Mucosa of descending colon (tissue), 3 donors: ENCODE measurements around the gene NBAS. TPM values are rescaled to one million over a fixed set of nuclear protein-coding genes. Genes with fewer than 3 reads are reported as not detected.

Experiments used
- ATAC-seq: fragments of 200-7000 bp; cut with Tn5 transposase; one replicate; pipeline ENCODE4 v1.9.1; 2020; ENCODE audit warnings: mild to moderate bottlenecking, moderate library complexity
- DNase-seq, 3 donors: peaks; one replicate each; pipeline ENCODE4 v3.0.0-alpha.2; 2020
- H3K36me3 ChIP-seq: fragments of 200-600 bp; one replicate; pipeline ENCODE4 v1.8.0; 2021; ENCODE audit warnings: low read depth, mild to moderate bottlenecking
- H3K4me1 ChIP-seq: fragments of 200-600 bp; one replicate; pipeline ENCODE4 v1.8.0; 2021; ENCODE audit warnings: low read depth, mild to moderate bottlenecking
- H3K4me3 ChIP-seq: fragments of 200-600 bp; one replicate; pipeline ENCODE4 v1.8.0; 2021; ENCODE audit warnings: mild to moderate bottlenecking
- H3K9me3 ChIP-seq: fragments of 200-600 bp; one replicate; pipeline ENCODE4 v1.8.0; 2021; ENCODE audit warnings: mild to moderate bottlenecking
- intact Hi-C, 2 donors: fragments of 100-400 bp; cut with DNase I in 1 of 2; cut with micrococcal nuclease in 1 of 2; formaldehyde crosslinking; loops; one replicate each; pipeline versions ENCODE4 v1.11.0 to v1.11.1; 2022; cut with DNase I, micrococcal nuclease
- total RNA-seq, 3 donors: library from RNA; stranded (reverse); fragmentation: NEBNext Ultra II Directional in 2 of 3; extraction: Animal tissue kit (Norgen Biotek cat#: 25700) in 2 of 3; gene quantifications; one replicate each; pipeline versions ENCODE4 v1.2.1 to v1.2.4, GENCODE V29; 2021 to 2023
- TF ChIP-seq, protein P1 (sequence below): fragments of 200-600 bp; IDR thresholded peaks from one replicate; pipeline ENCODE4 v1.8.0; 2022; ENCODE audit warnings: antibody characterized with exemption, mild to moderate bottlenecking
- donor health status: DM: no; HTN: no; CAD: no; lungs with moderate emphysema.
- donor health status: DM: no; HTN: no; CAD: no.
- donor health status: DM: no; HTN: yes; CAD: no.

NBAS gene
- total RNA-seq, 3 donors from 2014 or later: 25.8 to 50.2 (median 32.8) TPM

DNA sequence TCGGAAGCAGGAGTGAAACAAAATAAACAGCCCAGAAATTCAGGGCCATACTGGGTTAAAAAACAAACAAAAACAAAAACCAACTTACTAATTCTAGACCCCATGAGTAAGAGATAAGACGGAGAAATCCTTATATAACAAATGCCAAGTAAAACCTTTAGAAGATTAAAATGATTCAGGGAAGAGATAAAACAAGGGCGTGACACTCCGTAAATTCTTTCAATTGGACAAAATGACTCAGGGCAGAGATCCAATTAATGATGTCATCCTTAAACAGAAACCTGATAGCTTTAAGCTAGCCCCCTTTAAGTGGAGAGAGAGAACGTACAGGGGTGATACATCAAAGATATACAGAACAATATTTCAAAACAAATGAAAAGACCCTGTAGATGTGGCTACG is 317.4 kb downstream of the NBAS start:
- Histone ChIP-seq H3K9me3 (no peaks in the 10 kb centered on the region), H3K4me1 (no peaks in the 10 kb centered on the region), H3K4me3 (no peak overlapping the region), H3K36me3 (no peaks in the 10 kb centered on the region)
- intact Hi-C loops: no loop called here
- DNase-seq (no peak), ATAC-seq (no peak)
- TF ChIP-seq, protein P1, sequence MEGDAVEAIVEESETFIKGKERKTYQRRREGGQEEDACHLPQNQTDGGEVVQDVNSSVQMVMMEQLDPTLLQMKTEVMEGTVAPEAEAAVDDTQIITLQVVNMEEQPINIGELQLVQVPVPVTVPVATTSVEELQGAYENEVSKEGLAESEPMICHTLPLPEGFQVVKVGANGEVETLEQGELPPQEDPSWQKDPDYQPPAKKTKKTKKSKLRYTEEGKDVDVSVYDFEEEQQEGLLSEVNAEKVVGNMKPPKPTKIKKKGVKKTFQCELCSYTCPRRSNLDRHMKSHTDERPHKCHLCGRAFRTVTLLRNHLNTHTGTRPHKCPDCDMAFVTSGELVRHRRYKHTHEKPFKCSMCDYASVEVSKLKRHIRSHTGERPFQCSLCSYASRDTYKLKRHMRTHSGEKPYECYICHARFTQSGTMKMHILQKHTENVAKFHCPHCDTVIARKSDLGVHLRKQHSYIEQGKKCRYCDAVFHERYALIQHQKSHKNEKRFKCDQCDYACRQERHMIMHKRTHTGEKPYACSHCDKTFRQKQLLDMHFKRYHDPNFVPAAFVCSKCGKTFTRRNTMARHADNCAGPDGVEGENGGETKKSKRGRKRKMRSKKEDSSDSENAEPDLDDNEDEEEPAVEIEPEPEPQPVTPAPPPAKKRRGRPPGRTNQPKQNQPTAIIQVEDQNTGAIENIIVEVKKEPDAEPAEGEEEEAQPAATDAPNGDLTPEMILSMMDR: no peak

DNA sequence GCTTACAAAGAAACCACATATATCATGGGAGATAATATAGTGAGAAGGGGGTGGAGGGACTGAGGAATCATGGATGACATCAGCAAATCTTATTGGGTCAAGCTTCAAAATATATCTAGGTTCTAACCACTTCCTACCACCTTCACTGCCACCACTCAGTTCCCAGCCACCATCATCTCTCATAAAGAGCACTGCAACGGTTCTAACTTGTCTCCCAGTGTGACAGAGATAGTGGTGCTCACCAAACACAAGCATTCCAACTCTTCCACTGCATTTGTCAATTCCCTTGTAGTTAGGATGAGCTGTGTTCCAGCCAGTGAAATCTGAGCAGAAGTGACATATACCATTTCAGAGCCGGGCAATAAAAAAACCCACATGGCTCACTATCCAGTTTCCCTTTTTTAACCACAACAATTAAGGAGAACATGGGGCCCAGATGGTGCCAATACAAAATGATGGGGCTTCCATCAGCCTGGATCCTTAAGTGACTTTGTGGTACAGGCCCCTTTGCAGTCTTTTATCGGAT is 318.1 kb downstream of the NBAS start:
- Histone ChIP-seq H3K4me1 (no peaks in the 10 kb centered on the region), H3K4me3 (no peak overlapping the region), H3K9me3 (no peaks in the 10 kb centered on the region), H3K36me3 (no peaks in the 10 kb centered on the region)
- DNase-seq (no peak), ATAC-seq (no peak)
- intact Hi-C loops: no loop called here
- TF ChIP-seq, protein P1: no peak

DNA sequence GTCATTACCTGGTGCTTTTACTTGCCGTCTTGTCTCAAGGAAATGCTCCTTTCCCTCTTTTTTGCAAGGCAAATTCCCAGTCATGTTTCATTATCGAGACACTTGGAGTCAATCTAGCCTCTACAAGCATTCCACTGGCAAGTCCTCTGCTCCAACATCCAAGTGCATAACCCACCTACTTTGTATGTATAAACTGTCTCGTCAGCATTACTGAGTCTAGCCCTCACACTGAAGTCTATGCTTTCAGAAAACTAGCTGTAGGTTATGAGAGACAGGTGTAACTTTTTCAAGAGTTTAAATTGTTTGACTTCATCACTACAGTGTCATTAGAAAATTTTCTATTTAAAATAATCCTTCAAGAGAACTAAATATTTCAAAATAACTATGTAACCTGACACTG is 319.2 kb downstream of the NBAS start:
- no peaks in the 10 kb centered on the region for H3K9me3 ChIP-seq
- no peak for ATAC-seq
- DNase-seq: no peak
- no peak overlapping the region for H3K4me3 ChIP-seq
- H3K36me3 ChIP-seq: no peaks in the 10 kb centered on the region
- intact Hi-C loops: no loop called here
- TF ChIP-seq, protein P1: no peak
- H3K4me1 ChIP-seq: no peaks in the 10 kb centered on the region

DNA sequence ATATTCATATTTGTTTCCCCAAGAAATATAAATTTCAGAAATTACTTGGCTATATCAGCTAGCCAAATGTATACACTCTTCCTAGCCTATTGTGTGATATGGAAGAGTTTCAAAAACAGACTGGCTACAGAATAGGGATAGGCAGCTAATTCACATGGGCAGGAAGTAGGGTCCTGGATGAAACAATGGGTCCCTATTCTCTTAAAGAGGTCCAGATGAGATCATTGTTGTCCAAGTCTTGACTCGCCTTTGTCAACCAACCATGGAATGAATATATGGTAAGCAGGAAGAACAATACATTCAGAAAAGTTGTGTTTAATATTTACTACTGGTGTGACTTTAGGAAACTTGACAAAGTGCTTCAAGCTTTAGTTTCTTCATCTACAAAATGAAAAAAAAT is 319.9 kb downstream of the NBAS start:
- TF ChIP-seq, protein P1: no peak
- intact Hi-C loops: no loop called here
- H3K36me3 ChIP-seq: no peaks in the 10 kb centered on the region
- ATAC-seq: no peak
- no peaks in the 10 kb centered on the region for H3K9me3 ChIP-seq
- no peak overlapping the region for H3K4me3 ChIP-seq
- DNase-seq: no peak
- no peaks in the 10 kb centered on the region for H3K4me1 ChIP-seq

DNA sequence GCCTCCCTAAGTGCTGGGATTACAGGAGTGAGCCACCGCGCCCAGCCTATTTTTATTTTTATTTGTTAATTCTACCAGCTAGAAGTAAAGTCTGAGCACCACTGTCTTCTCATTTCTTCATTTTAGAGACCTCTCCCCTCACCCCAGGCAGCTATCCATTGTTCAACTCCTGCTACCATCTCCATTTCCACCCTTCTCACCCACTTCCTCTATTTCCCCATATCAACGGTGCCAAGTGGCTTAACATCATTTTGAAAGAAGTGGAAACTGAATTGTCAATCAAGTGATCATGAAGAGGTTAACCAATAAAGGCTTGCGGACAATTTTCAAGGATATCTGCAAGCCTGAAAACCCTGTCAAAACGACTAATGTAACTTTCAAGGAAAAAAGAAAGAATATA is 323.1 kb downstream of the NBAS start:
- Histone ChIP-seq H3K4me3 (no peak overlapping the region), H3K4me1 (no peaks in the 10 kb centered on the region), H3K36me3 (no peaks in the 10 kb centered on the region), H3K9me3 (no peaks in the 10 kb centered on the region)
- DNase-seq (no peak), ATAC-seq (no peak)
- intact Hi-C loops: no loop called here
- TF ChIP-seq, protein P1: no peak

DNA sequence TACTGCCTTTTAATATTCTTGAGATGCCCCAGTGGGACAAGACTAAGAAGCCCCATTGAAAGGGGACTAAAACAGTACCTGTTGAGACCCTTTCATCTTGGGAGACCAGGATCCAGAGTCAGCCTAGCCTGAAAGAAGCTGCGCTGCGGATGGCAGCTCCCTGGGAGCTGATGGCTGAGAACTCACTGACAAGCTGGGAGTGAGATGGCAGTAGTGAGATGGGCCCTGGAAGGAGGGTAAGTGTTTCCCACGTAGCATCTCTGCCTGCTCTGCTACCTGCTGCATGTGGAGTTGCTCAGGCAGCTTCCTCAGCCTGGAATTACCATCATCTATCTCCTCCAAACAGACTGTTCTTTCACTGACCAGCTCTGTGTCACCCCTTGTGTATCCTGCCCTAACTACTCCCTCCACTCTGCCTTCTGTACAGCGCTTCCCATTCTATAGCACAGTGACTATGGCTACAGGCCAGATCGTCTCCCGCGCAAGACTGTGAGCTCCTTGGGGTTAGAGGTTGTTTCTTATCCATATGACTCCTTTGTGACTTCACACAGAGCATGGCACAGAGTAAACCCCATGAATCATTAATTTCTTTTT is 330.4 kb downstream of the NBAS start:
- ATAC-seq: no peak
- H3K36me3 ChIP-seq: no peaks in the 10 kb centered on the region
- intact Hi-C loops: no loop called here

More for the DNA sequence above, 330.4 kb downstream of the NBAS start:
- no peak for DNase-seq
- no peak overlapping the region for H3K4me3 ChIP-seq
- TF ChIP-seq, protein P1: no peak
- H3K4me1 ChIP-seq: no peaks in the 10 kb centered on the region
- no peaks in the 10 kb centered on the region for H3K9me3 ChIP-seq
